Panc1 (cell line): ENCODE data around the gene IL1RAPL1.

Source experiments
- POLR2AphosphoS5 ChIP-seq: IDR thresholded peaks from 2 replicates; pipeline ENCODE4 v1.6.1; 2012; ENCODE audit warnings: mild to moderate bottlenecking, low read depth, low read length, moderate library complexity
- TCF7L2 ChIP-seq: IDR thresholded peaks from 2 replicates; pipeline ENCODE4 v1.6.1; 2011; ENCODE audit warnings: mild to moderate bottlenecking, low read depth, low read length, inconsistent platforms
- TF ChIP-seq, protein P1 (sequence below): fragments of 450-650 bp; IDR thresholded peaks from 2 replicates; pipeline ENCODE4 v1.5.1; 2017; ENCODE audit warnings: mild to moderate bottlenecking

DNA sequence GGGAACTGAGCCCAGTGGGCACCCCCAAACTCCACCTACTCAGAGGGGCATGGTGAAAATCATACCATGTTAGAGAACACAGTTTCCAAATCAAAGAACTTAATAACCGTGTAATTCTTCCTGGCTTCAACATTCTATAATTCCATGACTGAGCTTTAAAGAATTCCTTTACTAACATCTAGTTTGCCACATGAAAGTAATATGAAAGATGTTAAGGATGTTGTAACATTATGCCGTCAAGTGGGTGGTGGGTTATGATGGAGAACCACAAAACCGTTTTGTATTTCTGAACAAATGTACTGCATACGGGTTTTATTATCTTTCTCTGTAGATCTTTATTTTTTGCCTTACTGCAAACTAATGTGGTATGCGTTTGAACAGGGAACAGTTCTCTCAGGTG is 1079.1 kb downstream of the IL1RAPL1 start:
- TF ChIP-seq, protein P1, sequence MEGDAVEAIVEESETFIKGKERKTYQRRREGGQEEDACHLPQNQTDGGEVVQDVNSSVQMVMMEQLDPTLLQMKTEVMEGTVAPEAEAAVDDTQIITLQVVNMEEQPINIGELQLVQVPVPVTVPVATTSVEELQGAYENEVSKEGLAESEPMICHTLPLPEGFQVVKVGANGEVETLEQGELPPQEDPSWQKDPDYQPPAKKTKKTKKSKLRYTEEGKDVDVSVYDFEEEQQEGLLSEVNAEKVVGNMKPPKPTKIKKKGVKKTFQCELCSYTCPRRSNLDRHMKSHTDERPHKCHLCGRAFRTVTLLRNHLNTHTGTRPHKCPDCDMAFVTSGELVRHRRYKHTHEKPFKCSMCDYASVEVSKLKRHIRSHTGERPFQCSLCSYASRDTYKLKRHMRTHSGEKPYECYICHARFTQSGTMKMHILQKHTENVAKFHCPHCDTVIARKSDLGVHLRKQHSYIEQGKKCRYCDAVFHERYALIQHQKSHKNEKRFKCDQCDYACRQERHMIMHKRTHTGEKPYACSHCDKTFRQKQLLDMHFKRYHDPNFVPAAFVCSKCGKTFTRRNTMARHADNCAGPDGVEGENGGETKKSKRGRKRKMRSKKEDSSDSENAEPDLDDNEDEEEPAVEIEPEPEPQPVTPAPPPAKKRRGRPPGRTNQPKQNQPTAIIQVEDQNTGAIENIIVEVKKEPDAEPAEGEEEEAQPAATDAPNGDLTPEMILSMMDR, result no peak
- TF ChIP-seq TCF7L2 (no peak), POLR2AphosphoS5 (no peak)
